ENCODE measurements around the gene EI24. TPM values are rescaled to one million over a fixed set of nuclear protein-coding genes. Genes with fewer than 3 reads are reported as not detected.
"Not testable (repeated sequence)": the region's sequence is repeated elsewhere in the genome, so short reads cannot be mapped to it uniquely, and the experiment has no call there.

The EI24 gene
- total RNA-seq (34.7 TPM), polyA plus RNA-seq (33.0 TPM)
- long read RNA-seq, donor 1, partial matches to known transcripts = 0 of 3 reads
- long read RNA-seq, donor 1, other reads (novel, unspliced or antisense) = 0 of 3 reads
- long read RNA-seq, donor 2 = 0 reads
- long read RNA-seq, donor 3, transcript EI24-201 (11 exons, 2,455 nt) = major isoform, 22 of 32 reads
- long read RNA-seq, donor 3, partial matches to known transcripts = 10 of 32 reads
- long read RNA-seq, donor 3, other reads (novel, unspliced or antisense) = 0 of 32 reads
- long read RNA-seq, donor 4, transcript EI24-201 (11 exons, 2,455 nt) = major isoform, 6 of 6 reads
- long read RNA-seq, donor 4, partial matches to known transcripts = 0 of 6 reads
- long read RNA-seq, donor 4, other reads (novel, unspliced or antisense) = 0 of 6 reads
- long read RNA-seq, donor 5, transcript EI24-201 (11 exons, 2,455 nt) = major isoform, 20 of 61 reads
- long read RNA-seq, donor 5, partial matches to known transcripts = 40 of 61 reads
- long read RNA-seq, donor 5, other reads (novel, unspliced or antisense) = 0 of 61 reads
- long read RNA-seq, donor 6, transcript EI24-201 (11 exons, 2,455 nt) = major isoform, 16 of 18 reads
- long read RNA-seq, donor 6, partial matches to known transcripts = 0 of 18 reads
- long read RNA-seq, donor 6, other reads (novel, unspliced or antisense) = 0 of 18 reads
- long read RNA-seq, donor 7, transcript EI24-201 (11 exons, 2,455 nt) = major isoform, 19 of 19 reads
- long read RNA-seq, donor 7, partial matches to known transcripts = 0 of 19 reads
- long read RNA-seq, donor 7, other reads (novel, unspliced or antisense) = 0 of 19 reads
- long read RNA-seq, donor 8, transcript EI24-201 (11 exons, 2,455 nt) = major isoform, 7 of 9 reads
- long read RNA-seq, donor 8, partial matches to known transcripts = 0 of 9 reads
- long read RNA-seq, donor 8, other reads (novel, unspliced or antisense) = 0 of 9 reads
- long read RNA-seq, donor 9, transcript EI24-201 (11 exons, 2,455 nt) = major isoform, 11 of 11 reads
- long read RNA-seq, donor 9, partial matches to known transcripts = 0 of 11 reads
- long read RNA-seq, donor 9, other reads (novel, unspliced or antisense) = 0 of 11 reads
- long read RNA-seq, donor 10, transcript EI24-201 (11 exons, 2,455 nt) = major isoform, 11 of 11 reads
- long read RNA-seq, donor 10, partial matches to known transcripts = 0 of 11 reads
- long read RNA-seq, donor 10, other reads (novel, unspliced or antisense) = 0 of 11 reads

GRCh38 chr11:125568970-125569914, at the start of gene EI24:
Gene EI24 (plus strand): TSS chr11:125569477. CDS start chr11:125572528, 3,051 bp downstream.
- Histone ChIP-seq H3K4me1 (ENCODE audit: control insufficient read depth in 2 of 2, insufficient read depth in 2 of 2, low read length in 2 of 2) (peaks cover 2 to 8% of the 10 kb centered on the region in 2 donors), H3K36me3 (ENCODE audit: control insufficient read depth in 2 of 2, insufficient read depth in 2 of 2, low read length in 1 of 2) (peaks cover 3 to 11% of the 10 kb centered on the region in 2 donors), H3K27ac (ENCODE audit: low read depth in 1 of 2, low read length in 1 of 2) (peak within 1 kb of the TSS; percentile 77 to 93), H3K4me3 (ENCODE audit: low read length in 2 of 2) (peak within 1 kb of the TSS; percentile 90 to 95), H3K9me3 (ENCODE audit: control insufficient read depth in 2 of 2, insufficient read depth in 1 of 2, low read length in 1 of 2) (no peaks in the 10 kb centered on the region), H3K27me3 (ENCODE audit: control insufficient read depth in 2 of 2, insufficient read depth in 1 of 2, low read length in 1 of 2) (no peaks in the 10 kb centered on the region)
- DNase-seq (ENCODE audit: low read depth in 6 of 9, low spot score in 9 of 9) = peak in 7 of 9 donors; percentile 50 to 89 (median 74)
- WGBS = 2% methylated on average over 83 of the region's 83 CpGs

DNA sequence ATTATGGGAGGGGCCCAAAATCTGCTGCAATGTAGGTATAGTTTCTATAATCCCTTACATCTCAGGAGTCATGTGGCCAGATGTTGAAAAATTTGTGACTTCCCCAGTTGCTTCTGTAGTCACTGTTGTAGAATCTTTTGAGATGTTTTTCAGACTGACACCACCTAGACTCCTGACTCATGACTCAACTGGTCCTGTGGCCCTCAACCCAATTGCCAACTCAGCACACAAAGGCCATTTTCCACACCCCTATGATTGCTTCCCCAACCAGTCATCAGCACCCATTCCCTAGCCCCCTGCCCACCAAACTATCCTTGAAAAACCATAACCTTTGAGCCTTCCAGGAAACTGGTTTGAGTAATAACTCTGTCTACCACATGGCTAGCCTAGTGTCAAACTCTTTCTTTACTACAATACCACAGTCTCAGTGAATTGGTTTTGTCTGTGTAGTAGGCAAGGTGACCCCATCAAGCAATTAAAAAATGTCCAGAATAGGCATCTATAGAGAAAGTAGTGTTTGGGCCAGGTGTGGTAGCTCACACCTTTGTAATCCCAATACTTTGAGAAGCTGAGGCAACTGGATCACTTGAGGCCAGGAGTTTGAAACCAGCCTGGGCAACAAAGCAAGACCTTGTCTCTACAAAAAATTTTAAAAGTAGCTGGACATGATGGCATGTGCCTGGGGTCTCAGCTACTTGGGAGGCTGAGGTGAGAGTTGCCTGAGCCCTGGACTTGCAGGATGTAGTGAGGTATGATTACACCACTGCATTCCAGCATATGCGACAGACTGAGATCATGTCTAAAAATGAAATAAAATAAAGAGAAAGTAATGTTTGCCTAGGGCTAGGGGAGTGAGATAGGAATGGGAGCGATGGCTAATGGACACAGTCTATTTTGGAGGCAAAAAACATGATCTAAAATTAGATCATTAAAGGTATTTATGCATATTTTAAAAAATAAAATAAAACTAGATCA, 49.1 kb upstream of the EI24 start:
- Histone ChIP-seq H3K27ac (ENCODE audit: low read depth in 1 of 2, low read length in 1 of 2) (no peak overlapping the region), H3K36me3 (ENCODE audit: control insufficient read depth in 2 of 2, insufficient read depth in 2 of 2, low read length in 1 of 2) (no peaks in the 10 kb centered on the region), H3K4me3 (ENCODE audit: low read length in 2 of 2) (no peak overlapping the region), H3K27me3 (ENCODE audit: control insufficient read depth in 2 of 2, insufficient read depth in 1 of 2, low read length in 1 of 2) (no peaks in the 10 kb centered on the region), H3K4me1 (ENCODE audit: control insufficient read depth in 2 of 2, insufficient read depth in 2 of 2, low read length in 2 of 2) (no peaks in the 10 kb centered on the region), H3K9me3 (ENCODE audit: control insufficient read depth in 2 of 2, insufficient read depth in 1 of 2, low read length in 1 of 2) (no peaks in the 10 kb centered on the region)
- WGBS = 98% methylated on average over 2 of the region's 2 CpGs
- DNase-seq (ENCODE audit: low read depth in 6 of 9, low spot score in 9 of 9) = no peak

DNA sequence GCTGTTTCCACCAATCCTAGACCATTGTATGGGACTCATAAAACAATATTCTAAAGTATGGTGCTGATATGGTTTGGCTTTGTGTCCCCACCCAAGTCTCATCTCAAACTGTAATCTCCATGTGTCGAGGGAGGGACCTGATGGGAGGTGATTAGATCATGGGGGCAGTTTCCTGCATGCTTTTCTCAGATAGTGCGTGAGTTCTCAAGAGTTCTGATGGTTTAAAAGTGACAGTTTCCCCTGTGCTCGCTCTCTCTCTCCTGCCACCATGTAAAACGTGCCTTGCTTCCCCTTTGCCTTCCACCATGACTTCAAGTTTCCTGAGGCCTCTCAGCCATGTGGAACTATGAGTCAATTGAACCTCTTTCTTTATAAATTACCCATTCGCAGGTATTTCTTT, 44.0 kb upstream of the EI24 start:
- DNase-seq (ENCODE audit: low read depth in 6 of 9, low spot score in 9 of 9) = no peak
- Histone ChIP-seq H3K36me3 (ENCODE audit: control insufficient read depth in 2 of 2, insufficient read depth in 2 of 2, low read length in 1 of 2) (no peaks in the 10 kb centered on the region), H3K27ac (ENCODE audit: low read depth in 1 of 2, low read length in 1 of 2) (no peak overlapping the region), H3K9me3 (ENCODE audit: control insufficient read depth in 2 of 2, insufficient read depth in 1 of 2, low read length in 1 of 2) (no peaks in the 10 kb centered on the region), H3K4me3 (ENCODE audit: low read length in 2 of 2) (no peak overlapping the region), H3K27me3 (ENCODE audit: control insufficient read depth in 2 of 2, insufficient read depth in 1 of 2, low read length in 1 of 2) (no peaks in the 10 kb centered on the region), H3K4me1 (ENCODE audit: control insufficient read depth in 2 of 2, insufficient read depth in 2 of 2, low read length in 2 of 2) (no peaks in the 10 kb centered on the region)
- WGBS = 78% methylated on average over 5 of the region's 5 CpGs

DNA sequence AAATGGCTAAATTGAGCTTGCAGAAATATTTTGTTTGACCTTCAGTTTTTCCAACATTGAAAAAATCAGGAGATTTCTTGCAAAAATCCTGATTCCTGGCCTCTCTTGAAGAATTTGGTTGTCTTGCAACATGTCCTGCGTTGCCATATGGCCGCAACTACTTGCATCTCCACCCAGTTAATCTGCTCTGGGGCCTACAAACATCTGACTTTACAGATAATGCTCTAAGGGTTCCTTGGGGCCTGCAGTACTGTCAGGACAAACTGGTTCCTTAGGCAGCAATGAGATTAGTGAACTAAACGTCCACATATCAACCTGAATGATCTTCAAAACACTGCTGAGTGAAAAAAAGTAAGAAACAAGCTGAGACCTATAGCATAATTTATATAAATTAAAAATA, 36.6 kb upstream of the EI24 start:
- Histone ChIP-seq H3K4me1 (ENCODE audit: control insufficient read depth in 2 of 2, insufficient read depth in 2 of 2, low read length in 2 of 2) (no peaks in the 10 kb centered on the region), H3K36me3 (ENCODE audit: control insufficient read depth in 2 of 2, insufficient read depth in 2 of 2, low read length in 1 of 2) (no peaks in the 10 kb centered on the region), H3K27ac (ENCODE audit: low read depth in 1 of 2, low read length in 1 of 2) (no peak overlapping the region), H3K9me3 (ENCODE audit: control insufficient read depth in 2 of 2, insufficient read depth in 1 of 2, low read length in 1 of 2) (no peaks in the 10 kb centered on the region), H3K27me3 (ENCODE audit: control insufficient read depth in 2 of 2, insufficient read depth in 1 of 2, low read length in 1 of 2) (no peaks in the 10 kb centered on the region), H3K4me3 (ENCODE audit: low read length in 2 of 2) (no peak overlapping the region)
- DNase-seq (ENCODE audit: low read depth in 6 of 9, low spot score in 9 of 9) = no peak
- WGBS = 88% methylated on average over 3 of the region's 3 CpGs

- no peak overlapping the region for H3K27ac ChIP-seq (ENCODE audit: low read depth in 1 of 2, low read length in 1 of 2)
- 80% methylated on average over 1 of the region's 1 CpG for WGBS
- no peaks in the 10 kb centered on the region for H3K27me3 ChIP-seq (ENCODE audit: control insufficient read depth in 2 of 2, insufficient read depth in 1 of 2, low read length in 1 of 2)
- no peaks in the 10 kb centered on the region for H3K36me3 ChIP-seq (ENCODE audit: control insufficient read depth in 2 of 2, insufficient read depth in 2 of 2, low read length in 1 of 2)
- H3K9me3 ChIP-seq (ENCODE audit: control insufficient read depth in 2 of 2, insufficient read depth in 1 of 2, low read length in 1 of 2) = no peaks in the 10 kb centered on the region
- DNase-seq (ENCODE audit: low read depth in 6 of 9, low spot score in 9 of 9) = no peak
- no peak overlapping the region for H3K4me3 ChIP-seq (ENCODE audit: low read length in 2 of 2)
- H3K4me1 ChIP-seq (ENCODE audit: control insufficient read depth in 2 of 2, insufficient read depth in 2 of 2, low read length in 2 of 2) = no peaks in the 10 kb centered on the region
Observed at GRCh38 chr11:125535585-125535984, 33.7 kb upstream of the EI24 start.

GRCh38 chr11:125536834-125537233, 32.4 kb upstream of the EI24 start:
- DNase-seq (ENCODE audit: low read depth in 6 of 9, low spot score in 9 of 9); H3K27ac ChIP-seq (ENCODE audit: low read depth in 1 of 2, low read length in 1 of 2); H3K36me3 ChIP-seq (ENCODE audit: control insufficient read depth in 2 of 2, insufficient read depth in 2 of 2, low read length in 1 of 2); H3K4me3 ChIP-seq (ENCODE audit: low read length in 2 of 2); H3K27me3 ChIP-seq (ENCODE audit: control insufficient read depth in 2 of 2, insufficient read depth in 1 of 2, low read length in 1 of 2); H3K9me3 ChIP-seq (ENCODE audit: control insufficient read depth in 2 of 2, insufficient read depth in 1 of 2, low read length in 1 of 2); H3K4me1 ChIP-seq (ENCODE audit: control insufficient read depth in 2 of 2, insufficient read depth in 2 of 2, low read length in 2 of 2): not testable (repeated sequence)
- WGBS = 86% methylated on average over 9 of the region's 19 CpGs

DNA sequence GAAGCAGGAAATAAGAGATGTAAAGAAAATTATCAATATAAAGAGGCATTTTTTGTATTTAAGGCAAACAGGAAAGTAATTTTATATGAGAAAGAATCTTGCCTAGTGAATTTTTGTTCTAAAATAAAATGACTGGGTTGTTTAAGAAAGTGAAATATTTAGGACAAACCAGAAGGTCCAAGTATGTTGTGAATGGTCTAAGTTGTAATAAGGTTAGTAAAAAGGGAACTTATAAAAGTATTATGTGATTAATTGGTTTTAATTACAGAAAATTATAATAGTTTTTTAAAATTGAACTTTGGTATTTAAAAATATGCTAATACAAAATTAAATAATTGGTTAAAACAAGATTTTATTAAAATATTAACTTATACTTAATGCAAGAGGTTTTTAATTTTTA, 26.6 kb upstream of the EI24 start:
- Histone ChIP-seq H3K36me3 (ENCODE audit: control insufficient read depth in 2 of 2, insufficient read depth in 2 of 2, low read length in 1 of 2) (no peaks in the 10 kb centered on the region), H3K9me3 (ENCODE audit: control insufficient read depth in 2 of 2, insufficient read depth in 1 of 2, low read length in 1 of 2) (peaks cover 0 to 3% of the 10 kb centered on the region in 2 donors), H3K4me1 (ENCODE audit: control insufficient read depth in 2 of 2, insufficient read depth in 2 of 2, low read length in 2 of 2) (no peaks in the 10 kb centered on the region), H3K4me3 (ENCODE audit: low read length in 2 of 2) (no peak overlapping the region), H3K27me3 (ENCODE audit: control insufficient read depth in 2 of 2, insufficient read depth in 1 of 2, low read length in 1 of 2) (no peaks in the 10 kb centered on the region), H3K27ac (ENCODE audit: low read depth in 1 of 2, low read length in 1 of 2) (no peak overlapping the region)
- no peak for DNase-seq (ENCODE audit: low read depth in 6 of 9, low spot score in 9 of 9)

Measured in thymus (tissue), 14 donors.